GM19099 (cell line): ENCODE data around the gene RAB17.

Experiments
- POLR2A ChIP-seq: IDR thresholded peaks from 3 replicates; pipeline ENCODE4 v1.6.1; 2011; ENCODE audit warnings: low read depth; ENCODE audit not compliant: insufficient read length; ENCODE audit errors: extremely low read depth

Gene RAB17

GRCh38 chr2:237628247-237629187, 38.0 kb upstream of the RAB17 start:
- no peak for TF ChIP-seq POLR2A

GRCh38 chr2:237627441-237628246, 37.1 kb upstream of the RAB17 start, which contains the start of gene LRRFIP1:
Gene LRRFIP1 (plus strand): TSS chr2:237627587. CDS start chr2:237627645, 58 bp downstream.
- TF ChIP-seq POLR2A = no peak

- no peak for TF ChIP-seq POLR2A
Measured at GRCh38 chr2:237626813-237627440, 36.4 kb upstream of the RAB17 start.

GRCh38 chr2:237625777-237626176, 35.2 kb upstream of the RAB17 start:
- TF ChIP-seq POLR2A = no peak

GRCh38 chr2:237625216-237625705, 34.7 kb upstream of the RAB17 start:
- no peak for TF ChIP-seq POLR2A

GRCh38 chr2:237624565-237624964, 34.0 kb upstream of the RAB17 start:
- TF ChIP-seq POLR2A = no peak

GRCh38 chr2:237623428-237624403, 33.2 kb upstream of the RAB17 start:
- no peak for TF ChIP-seq POLR2A

GRCh38 chr2:237618449-237618848, 27.9 kb upstream of the RAB17 start:
- TF ChIP-seq POLR2A = no peak

GRCh38 chr2:237617587-237617982, 27.1 kb upstream of the RAB17 start:
- no peak for TF ChIP-seq POLR2A

GRCh38 chr2:237616734-237617586, 26.4 kb upstream of the RAB17 start:
- TF ChIP-seq POLR2A = no peak

- no peak for TF ChIP-seq POLR2A
Measured at GRCh38 chr2:237616373-237616733, 25.8 kb upstream of the RAB17 start.

- TF ChIP-seq POLR2A = no peak
Measured at GRCh38 chr2:237615631-237616249, 25.2 kb upstream of the RAB17 start.
